AG09309 (cell line): ENCODE results near the gene CEP83.
A peak's percentile ranks its signal among the peaks of the same experiment; 100 is the strongest.

ENCODE experiments used
- DNase-seq: peaks from one replicate; pipeline ENCODE4 v3.0.0-alpha.2; 2010; ENCODE audit warnings: low read depth
- H3K4me3 ChIP-seq: 2 replicates; pipeline ENCODE4 v1.5.1; 2011; ENCODE audit warnings: mild to moderate bottlenecking, low read depth, low read length, moderate library complexity; ENCODE audit not compliant: control insufficient read depth
- CTCF ChIP-seq: IDR thresholded peaks from 2 replicates; pipeline ENCODE4 v1.5.1; 2011; ENCODE audit warnings: mild to moderate bottlenecking, low read depth, low read length, inconsistent platforms; ENCODE audit not compliant: insufficient read depth, control insufficient read depth; ENCODE audit errors: missing control alignments

CEP83 gene

GRCh38 chr12:94336211-94336925 is 123.3 kb downstream of the CEP83 start:
- H3K4me3 ChIP-seq: no peak overlapping the region
- no peak for TF ChIP-seq CTCF
- no peak for DNase-seq

GRCh38 chr12:94333396-94333795 is 126.3 kb downstream of the CEP83 start:
- H3K4me3 ChIP-seq: no peak overlapping the region
- DNase-seq: no peak
- TF ChIP-seq CTCF: no peak

GRCh38 chr12:94329366-94329765 is 130.3 kb downstream of the CEP83 start:
- no peak for DNase-seq
- H3K4me3 ChIP-seq: no peak overlapping the region
- TF ChIP-seq CTCF: no peak

- no peak for TF ChIP-seq CTCF
- no peak overlapping the region for H3K4me3 ChIP-seq
- no peak for DNase-seq
Measured at GRCh38 chr12:94327809-94328208, 131.9 kb downstream of the CEP83 start.

- TF ChIP-seq CTCF: no peak
- DNase-seq: peak; percentile 67
- H3K4me3 ChIP-seq: no peak overlapping the region
Measured at GRCh38 chr12:94326727-94327126, 132.9 kb downstream of the CEP83 start.

GRCh38 chr12:94326234-94326633 is 133.4 kb downstream of the CEP83 start:
- no peak overlapping the region for H3K4me3 ChIP-seq
- no peak for DNase-seq
- TF ChIP-seq CTCF: no peak

GRCh38 chr12:94322346-94322745 is 137.3 kb downstream of the CEP83 start:
- TF ChIP-seq CTCF: no peak
- no peak for DNase-seq
- no peak overlapping the region for H3K4me3 ChIP-seq
